RWPE1 (cell line): ENCODE data around the gene RNASE13.
A peak's percentile ranks its signal among the peaks of the same experiment; 100 is the strongest.

ENCODE experiments used
- CTCF ChIA-PET: fragments of 350-600 bp; sonication (Branson Sonifier 250); formaldehyde crosslinking; extraction: SDS; loops from one replicate; lab custom pipeline; 2021; lab: Yijun Ruan, JAX
- POLR2A ChIA-PET: fragments of 400-600 bp; formaldehyde crosslinking; extraction: SDS; loops from one replicate; lab custom pipeline; 2020; ENCODE audit warnings: antibody characterized with exemption; ENCODE audit not compliant: low non-redundant PET; lab: Yijun Ruan, JAX
- DNase-seq: peaks from one replicate; pipeline ENCODE4 v3.0.0; 2012; ENCODE audit warnings: low spot score
- H3K27ac ChIP-seq: fragments of 450-650 bp; 2 replicates; pipeline ENCODE4 v1.5.1; 2017
- CTCF ChIP-seq: fragments of 450-650 bp; conservative IDR thresholded peaks from 2 replicates; pipeline ENCODE4 v1.5.1; 2017; ENCODE audit warnings: low read depth, mild to moderate bottlenecking

The RNASE13 gene

GRCh38 chr14:20998139-20998538, 36.5 kb downstream of the RNASE13 start:
- ChIA-PET POLR2A (no interaction called here), CTCF (interaction anchor here (3.9 kb wide), 1 partner anchor 17 kb away, joined by 17 read pairs; no protein-coding TSS in a partner anchor)

GRCh38 chr14:20997564-20997963, 37.0 kb downstream of the RNASE13 start:
- H3K27ac ChIP-seq: no peak overlapping the region
- CTCF ChIA-PET: interaction anchor here (0.7 to 3.9 kb wide), 2 partner anchors 17 to 96 kb away, joined by 6 to 17 read pairs; no protein-coding TSS in a partner anchor

More at GRCh38 chr14:20998139-20998538, 36.5 kb downstream of the RNASE13 start:
- DNase-seq: no peak
- no peak overlapping the region for H3K27ac ChIP-seq
- TF ChIP-seq CTCF: no peak

GRCh38 chr14:20997115-20997514, 37.5 kb downstream of the RNASE13 start:
- DNase-seq: no peak
- CTCF ChIA-PET: interaction anchor here (0.7 to 3.9 kb wide), 3 partner anchors 18 to 238 kb away, joined by 4 to 17 read pairs (median 6); no protein-coding TSS in a partner anchor
- H3K27ac ChIP-seq: no peak overlapping the region
- POLR2A ChIA-PET: no interaction called here
- TF ChIP-seq CTCF: no peak

More at GRCh38 chr14:20997564-20997963, 37.0 kb downstream of the RNASE13 start:
- DNase-seq: no peak
- POLR2A ChIA-PET: no interaction called here
- TF ChIP-seq CTCF: no peak

GRCh38 chr14:20996521-20996920, 38.1 kb downstream of the RNASE13 start:
- CTCF ChIA-PET: interaction anchor here (0.8 to 3.9 kb wide), 2 partner anchors 18 to 239 kb away, joined by 4 to 17 read pairs; no protein-coding TSS in a partner anchor
- POLR2A ChIA-PET: no interaction called here

GRCh38 chr14:20989787-20990600, 44.6 kb downstream of the RNASE13 start, which contains the start of gene METTL17:
METTL17 (plus strand) TSS chr14:20989980; CDS start chr14:20990003, 23 bp downstream.
- ChIA-PET POLR2A (interaction anchor here (0.5 kb wide), 1 partner anchor 293 kb away, joined by 3 read pairs; no protein-coding TSS in a partner anchor), CTCF (interaction anchor here (0.7 kb wide), 1 partner anchor 117 kb away, joined by 3 read pairs; no protein-coding TSS in a partner anchor)
- peak within 1 kb of the TSS; percentile 89 for H3K27ac ChIP-seq
- TF ChIP-seq CTCF: peak; percentile 69
- peak; percentile 92 for DNase-seq

More at GRCh38 chr14:20996521-20996920, 38.1 kb downstream of the RNASE13 start:
- DNase-seq: no peak
- H3K27ac ChIP-seq: 0 out of 2 replicates have a peak overlapping the region, but pooled peaks have one; percentile 20
- no peak for TF ChIP-seq CTCF

- POLR2A ChIA-PET: no interaction called here
These were observed 45.2 kb downstream of the RNASE13 start for GRCh38 chr14:20989471-20989786.

More at GRCh38 chr14:20989471-20989786, 45.2 kb downstream of the RNASE13 start:
- peak overlapping the region; percentile 89 for H3K27ac ChIP-seq
- no peak for DNase-seq
- CTCF ChIA-PET: interaction anchor here (1.1 kb wide), 1 partner anchor 18 kb away, joined by 8 read pairs; no protein-coding TSS in a partner anchor
- no peak for TF ChIP-seq CTCF
